ENCODE results near the gene MANEAL. TPM values are rescaled to one million over a fixed set of nuclear protein-coding genes. Genes with fewer than 3 reads are reported as not detected.

The MANEAL gene
- total RNA-seq (2022) (28.1 and 28.6 TPM in 2 replicates), Bru-seq, nascent RNA (percentile 45 among the genes with signal in this experiment), BruChase-seq, experiment 1, labeled RNA remaining after a 6-hour chase (percentile 73 among the genes with signal in this experiment), BruChase-seq, experiment 2, labeled RNA remaining after a 2-hour chase (percentile 58 among the genes with signal in this experiment)
- long read RNA-seq, transcript MANEAL-202 (4 exons, 2,685 nt): minor isoform, 9 of 44 reads
- long read RNA-seq, transcript MANEAL-203 (4 exons, 2,327 nt): major isoform, 18 of 44 reads
- long read RNA-seq, partial matches to known transcripts: 7 of 44 reads
- long read RNA-seq, other reads (novel, unspliced or antisense): 8 of 44 reads

GRCh38 chr1:37793773-37794371 lies at the start of gene MANEAL:
MANEAL (plus strand) TSS chr1:37793847; CDS start chr1:37794183, 336 bp downstream.
- Mint-ChIP-seq H3K9me3 (ENCODE audit: low read depth, unreplicated experiment) (no peaks in the 10 kb centered on the region), H3K27me3 (ENCODE audit: unreplicated experiment) (peaks cover 33% of the 10 kb centered on the region), H3K36me3 (ENCODE audit: insufficient read depth, unreplicated experiment) (peaks cover 23% of the 10 kb centered on the region), H3K4me1 (ENCODE audit: low read depth, unreplicated experiment) (peaks cover 17% of the 10 kb centered on the region), H3K27ac (ENCODE audit: unreplicated experiment) (no peak within 1 kb of the TSS), H3K4me3 (ENCODE audit: low read depth, unreplicated experiment) (peak within 1 kb of the TSS; percentile 68)
- CTCF ChIA-PET: interaction anchor here (0.7 to 0.8 kb wide), 2 partner anchors 66 to 69 kb away, joined by 3 to 5 read pairs; partner anchors contain the start of gene MTF1
- peak; percentile 63 for DNase-seq
- no peak for TF ChIP-seq CTCF (IDR thresholded peaks at IDR 0.05; ENCODE audit: unreplicated experiment)
- no TSS peak for BruUV-seq (replicated peaks)
- intact Hi-C loops (cut with micrococcal nuclease; ENCODE audit: unreplicated experiment): no loop called here

- H3K4me3 Mint-ChIP-seq (ENCODE audit: low read depth, unreplicated experiment): no peak overlapping the region
- no peak for TF ChIP-seq CTCF (IDR thresholded peaks at IDR 0.05; ENCODE audit: unreplicated experiment)
- peaks cover 3% of the 10 kb centered on the region for H3K9me3 Mint-ChIP-seq (ENCODE audit: low read depth, unreplicated experiment)
- DNase-seq: no peak
- H3K27me3 Mint-ChIP-seq (ENCODE audit: unreplicated experiment): no peaks in the 10 kb centered on the region
- H3K36me3 Mint-ChIP-seq (ENCODE audit: insufficient read depth, unreplicated experiment): peaks cover 8% of the 10 kb centered on the region
- H3K27ac Mint-ChIP-seq (ENCODE audit: unreplicated experiment): no peak overlapping the region
- no TSS peak for BruUV-seq (replicated peaks)
- CTCF ChIA-PET: interaction anchor here (0.6 kb wide), 1 partner anchor 1281 kb away, joined by 3 read pairs; no protein-coding TSS in a partner anchor
- intact Hi-C loops (cut with micrococcal nuclease; ENCODE audit: unreplicated experiment): no loop called here
- no peaks in the 10 kb centered on the region for H3K4me1 Mint-ChIP-seq (ENCODE audit: low read depth, unreplicated experiment)
These were observed 46.8 kb upstream of the MANEAL start for GRCh38 chr1:37746806-37747205.

GRCh38 chr1:37748565-37748964 lies 45.1 kb upstream of the MANEAL start:
- BruUV-seq (replicated peaks): no TSS peak
- Mint-ChIP-seq H3K4me3 (ENCODE audit: low read depth, unreplicated experiment) (no peak overlapping the region), H3K27ac (ENCODE audit: unreplicated experiment) (no peak overlapping the region), H3K27me3 (ENCODE audit: unreplicated experiment) (no peaks in the 10 kb centered on the region), H3K9me3 (ENCODE audit: low read depth, unreplicated experiment) (peaks cover 3% of the 10 kb centered on the region), H3K36me3 (ENCODE audit: insufficient read depth, unreplicated experiment) (peaks cover 22% of the 10 kb centered on the region), H3K4me1 (ENCODE audit: low read depth, unreplicated experiment) (no peaks in the 10 kb centered on the region)
- intact Hi-C loops (cut with micrococcal nuclease; ENCODE audit: unreplicated experiment): no loop called here
- CTCF ChIA-PET: no interaction called here
- DNase-seq: no peak
- TF ChIP-seq CTCF (IDR thresholded peaks at IDR 0.05; ENCODE audit: unreplicated experiment): no peak

- H3K27ac Mint-ChIP-seq (ENCODE audit: unreplicated experiment): peak overlapping the region; percentile 50
- no peaks in the 10 kb centered on the region for H3K27me3 Mint-ChIP-seq (ENCODE audit: unreplicated experiment)
- H3K36me3 Mint-ChIP-seq (ENCODE audit: insufficient read depth, unreplicated experiment): peaks cover 22% of the 10 kb centered on the region
- DNase-seq: peak; percentile 12
- no peaks in the 10 kb centered on the region for H3K9me3 Mint-ChIP-seq (ENCODE audit: low read depth, unreplicated experiment)
- CTCF ChIA-PET: no interaction called here
- peak overlapping the region; percentile 81 for H3K4me3 Mint-ChIP-seq (ENCODE audit: low read depth, unreplicated experiment)
- intact Hi-C loops (cut with micrococcal nuclease; ENCODE audit: unreplicated experiment): no loop called here
- no peak for TF ChIP-seq CTCF (IDR thresholded peaks at IDR 0.05; ENCODE audit: unreplicated experiment)
- BruUV-seq (replicated peaks): no TSS peak
- H3K4me1 Mint-ChIP-seq (ENCODE audit: low read depth, unreplicated experiment): no peaks in the 10 kb centered on the region
These were observed 41.4 kb upstream of the MANEAL start for GRCh38 chr1:37752213-37752582.
